Large intestine (tissue), 3 donors: ENCODE data around the gene TRMT2A. TPM values are rescaled to one million over a fixed set of nuclear protein-coding genes. Genes with fewer than 3 reads are reported as not detected.

ENCODE experiments used
- DNase-seq, 2 donors: peaks; one replicate each; pipeline versions ENCODE4 v3.0.0 to v3.0.0-alpha.2; 2013
- H3K27ac ChIP-seq: one replicate; pipeline ENCODE4 v1.5.1; 2013; ENCODE audit warnings: low read length
- H3K27me3 ChIP-seq: 2 replicates; pipeline ENCODE4 v1.6.1; 2013; ENCODE audit warnings: low read length; ENCODE audit not compliant: control insufficient read depth, insufficient read depth
- H3K36me3 ChIP-seq: 2 replicates; pipeline ENCODE4 v1.6.1; 2013; ENCODE audit warnings: low read length; ENCODE audit not compliant: control insufficient read depth, insufficient read depth
- H3K4me1 ChIP-seq: one replicate; pipeline ENCODE4 v1.6.1; 2013; ENCODE audit warnings: low read length; ENCODE audit not compliant: control insufficient read depth, insufficient read depth
- H3K4me3 ChIP-seq: one replicate; pipeline ENCODE4 v1.5.1; 2013; ENCODE audit warnings: low read length
- H3K9me3 ChIP-seq: one replicate; pipeline ENCODE4 v1.6.1; 2013; ENCODE audit warnings: mild to moderate bottlenecking, low read depth, low read length, moderate library complexity; ENCODE audit not compliant: control insufficient read depth
- WGBS: methylation state at CpG from one replicate; pipeline ENCODE4 v1.1.5; 2013; ENCODE audit warnings: low lambda C conversion rate; ENCODE audit not compliant: insufficient coverage; 5-methylcytosine and 5-hydroxymethylcytosine counted together
- polyA plus RNA-seq: library from polyadenylated mRNA; unstranded; fragments of 120-200 nt; gene quantifications from one replicate; pipeline ENCODE4 v1.2.1, GENCODE V29; 2013

Gene TRMT2A
- polyA plus RNA-seq, 1 donor, result 51.3 TPM

- no peak for DNase-seq
- Histone ChIP-seq H3K4me1 (peaks cover 15% of the 10 kb centered on the region), H3K4me3 (no peak overlapping the region), H3K9me3 (no peaks in the 10 kb centered on the region), H3K27me3 (no peaks in the 10 kb centered on the region), H3K27ac (no peak overlapping the region), H3K36me3 (peaks cover 12% of the 10 kb centered on the region)
- no CpG with 5 or more reads among the region's 4 CpGs for WGBS
Measured at GRCh38 chr22:20135265-20135664, 18.2 kb upstream of the TRMT2A start.

GRCh38 chr22:20133930-20134549 is 17.0 kb upstream of the TRMT2A start:
- no CpG with 5 or more reads among the region's 12 CpGs for WGBS
- DNase-seq, result no peak
- H3K4me1 ChIP-seq, result peaks cover 23% of the 10 kb centered on the region
- H3K27me3 ChIP-seq, result no peaks in the 10 kb centered on the region
- no peak overlapping the region for H3K4me3 ChIP-seq
- H3K9me3 ChIP-seq, result no peaks in the 10 kb centered on the region
- no peaks in the 10 kb centered on the region for H3K36me3 ChIP-seq
- H3K27ac ChIP-seq, result no peak overlapping the region

- no peak overlapping the region for H3K27ac ChIP-seq
Measured at GRCh38 chr22:20132686-20133246, 15.7 kb upstream of the TRMT2A start.

GRCh38 chr22:20131859-20132685 is 15.0 kb upstream of the TRMT2A start:
- peak in 1 of 2 donors; percentile 41 for DNase-seq
- H3K4me1 ChIP-seq, result peaks cover 26% of the 10 kb centered on the region

More at GRCh38 chr22:20132686-20133246, 15.7 kb upstream of the TRMT2A start:
- WGBS, result no CpG with 5 or more reads among the region's 16 CpGs
- H3K4me3 ChIP-seq, result peak overlapping the region; percentile 78
- H3K9me3 ChIP-seq, result no peaks in the 10 kb centered on the region
- H3K36me3 ChIP-seq, result peaks cover 5% of the 10 kb centered on the region
- H3K27me3 ChIP-seq, result no peaks in the 10 kb centered on the region
- H3K4me1 ChIP-seq, result peaks cover 26% of the 10 kb centered on the region
- DNase-seq, result no peak

GRCh38 chr22:20131597-20131858 is 14.5 kb upstream of the TRMT2A start, which contains the start of gene ZDHHC8:
ZDHHC8 (plus strand) TSS chr22:20131804; CDS start chr22:20131948, 144 bp downstream.
- Histone ChIP-seq H3K27ac (peak within 1 kb of the TSS; percentile 75), H3K9me3 (no peaks in the 10 kb centered on the region), H3K27me3 (no peaks in the 10 kb centered on the region), H3K4me3 (peak within 1 kb of the TSS; percentile 83), H3K36me3 (peaks cover 13% of the 10 kb centered on the region), H3K4me1 (peaks cover 26% of the 10 kb centered on the region)
- WGBS, result no CpG with 5 or more reads among the region's 43 CpGs
- no peak for DNase-seq

More at GRCh38 chr22:20131859-20132685, 15.0 kb upstream of the TRMT2A start:
- no CpG with 5 or more reads among the region's 72 CpGs for WGBS
- H3K27me3 ChIP-seq, result no peaks in the 10 kb centered on the region
- H3K4me3 ChIP-seq, result peak overlapping the region; percentile 78
- no peak overlapping the region for H3K27ac ChIP-seq
- H3K36me3 ChIP-seq, result peaks cover 11% of the 10 kb centered on the region
- H3K9me3 ChIP-seq, result no peaks in the 10 kb centered on the region

GRCh38 chr22:20130731-20131596 is 13.9 kb upstream of the TRMT2A start:
- no peaks in the 10 kb centered on the region for H3K27me3 ChIP-seq
- WGBS, result no CpG with 5 or more reads among the region's 70 CpGs
- peak overlapping the region; percentile 83 for H3K4me3 ChIP-seq
- peaks cover 26% of the 10 kb centered on the region for H3K4me1 ChIP-seq
- H3K36me3 ChIP-seq, result peaks cover 19% of the 10 kb centered on the region
- no peaks in the 10 kb centered on the region for H3K9me3 ChIP-seq
- peak; percentile 57 to 77 for DNase-seq
- peak overlapping the region; percentile 75 for H3K27ac ChIP-seq

GRCh38 chr22:20130319-20130718 is 13.3 kb upstream of the TRMT2A start:
- Histone ChIP-seq H3K4me1 (peaks cover 26% of the 10 kb centered on the region), H3K27ac (peak overlapping the region; percentile 38), H3K27me3 (no peaks in the 10 kb centered on the region), H3K4me3 (no peak overlapping the region), H3K36me3 (peaks cover 25% of the 10 kb centered on the region), H3K9me3 (no peaks in the 10 kb centered on the region)
- no CpG with 5 or more reads among the region's 3 CpGs for WGBS
- no peak for DNase-seq

GRCh38 chr22:20129747-20130014 is 12.7 kb upstream of the TRMT2A start:
- no peak overlapping the region for H3K4me3 ChIP-seq
- H3K27me3 ChIP-seq, result no peaks in the 10 kb centered on the region
- DNase-seq, result no peak
- no peaks in the 10 kb centered on the region for H3K9me3 ChIP-seq
- H3K36me3 ChIP-seq, result peaks cover 32% of the 10 kb centered on the region
- WGBS, result no CpG with 5 or more reads among the region's 3 CpGs
- H3K4me1 ChIP-seq, result peaks cover 26% of the 10 kb centered on the region
- H3K27ac ChIP-seq, result no peak overlapping the region

GRCh38 chr22:20128902-20129746 is 12.1 kb upstream of the TRMT2A start:
- Histone ChIP-seq H3K36me3 (peaks cover 35% of the 10 kb centered on the region), H3K27me3 (no peaks in the 10 kb centered on the region), H3K27ac (no peak overlapping the region), H3K4me3 (no peak overlapping the region), H3K4me1 (peaks cover 26% of the 10 kb centered on the region), H3K9me3 (no peaks in the 10 kb centered on the region)
- peak in 1 of 2 donors; percentile 52 for DNase-seq
- WGBS, result no CpG with 5 or more reads among the region's 18 CpGs
